NCI-H2107 treated with DMSO at 0.1 percent for 48 hours (cell line): Measurements from ENCODE around the gene TAF4B.
"Not testable (repeated sequence)": the region's sequence is repeated elsewhere in the genome, so short reads cannot be mapped to it uniquely, and the experiment has no call there.

Experiments
- DNase-seq: peaks from one replicate; lab custom pipeline; 2025; ENCODE audit not compliant: unreplicated experiment; lab: John Stamatoyannopoulos, UW

TAF4B gene

DNA sequence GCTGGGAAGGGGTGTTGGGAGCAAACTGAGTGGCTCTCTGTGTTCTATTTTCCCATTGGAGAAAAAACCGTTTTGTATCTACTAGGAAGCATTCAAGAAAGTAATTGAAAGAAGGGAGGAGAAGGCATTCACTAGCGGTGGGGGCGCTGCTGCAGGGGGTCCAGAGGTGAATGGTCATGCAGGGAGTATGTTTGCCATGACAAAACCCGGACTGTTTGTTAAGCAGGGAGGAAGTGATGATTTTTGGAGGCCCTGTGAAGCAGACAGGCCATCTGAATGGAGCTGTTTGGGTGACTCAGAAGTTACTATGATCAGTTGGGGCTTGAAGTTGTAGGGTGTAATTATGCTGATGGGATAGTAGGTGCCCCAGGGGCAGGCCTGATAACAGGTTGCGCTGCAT is 7.0 kb downstream of the TAF4B start:
- DNase-seq = no peak

DNA sequence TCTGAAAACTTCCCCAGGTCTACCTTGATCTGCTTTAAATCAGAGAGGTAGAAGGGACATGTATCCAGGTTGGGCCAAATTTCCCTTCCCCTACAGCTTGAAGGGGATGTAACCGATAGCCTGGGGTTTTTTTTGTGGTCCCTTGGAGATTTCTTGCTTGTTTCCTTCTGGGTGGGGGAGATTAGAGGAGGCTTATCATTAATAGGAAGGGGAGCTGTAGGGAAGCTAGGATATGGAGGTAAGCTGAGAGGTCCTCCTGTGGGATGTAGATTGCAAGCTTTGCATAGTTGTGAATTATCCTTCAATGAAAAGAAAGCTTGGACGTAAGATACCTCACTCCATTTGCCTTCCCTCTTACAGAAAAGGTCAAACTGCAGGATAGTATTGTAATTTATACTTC is 11.1 kb downstream of the TAF4B start:
- DNase-seq = not testable (repeated sequence)

DNA sequence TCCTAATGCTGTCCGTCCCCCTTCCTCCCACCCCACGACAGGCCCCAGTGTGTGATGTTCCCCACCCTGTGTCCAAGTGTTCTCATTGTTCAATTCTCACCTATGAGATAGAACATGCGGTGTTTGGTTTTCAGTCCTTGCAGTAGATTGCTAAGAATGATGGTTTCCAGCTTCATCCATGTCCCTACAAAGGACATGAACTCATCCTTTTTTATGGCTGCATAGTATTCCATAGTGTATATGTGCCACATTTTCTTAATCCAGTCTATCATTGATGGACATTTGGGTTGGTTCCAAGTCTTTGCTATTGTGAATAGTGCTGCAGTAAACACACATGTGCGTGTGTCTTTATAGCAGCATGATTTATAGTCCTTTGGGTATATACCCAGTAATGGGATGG is 12.5 kb downstream of the TAF4B start:
- DNase-seq = not testable (repeated sequence)

DNA sequence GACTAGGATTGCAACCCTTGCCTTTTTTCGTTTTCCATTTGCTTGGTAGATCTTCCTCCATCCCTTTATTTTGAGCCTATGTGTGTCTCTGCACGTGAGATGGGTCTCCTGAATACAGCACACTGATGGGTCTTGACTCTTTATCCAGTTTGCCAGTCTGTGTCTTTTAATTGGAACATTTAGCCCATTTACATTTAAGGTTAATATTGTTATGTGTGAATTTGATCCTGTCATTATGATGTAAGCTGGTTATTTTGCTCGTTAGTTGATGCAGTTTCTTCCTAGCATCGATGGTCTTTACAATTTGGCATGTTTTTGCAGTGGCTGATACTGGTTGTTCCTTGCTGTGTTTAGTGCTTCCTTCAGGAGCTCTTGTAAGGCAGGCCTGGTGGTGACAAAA is 16.1 kb downstream of the TAF4B start:
- not testable (repeated sequence) for DNase-seq

DNA sequence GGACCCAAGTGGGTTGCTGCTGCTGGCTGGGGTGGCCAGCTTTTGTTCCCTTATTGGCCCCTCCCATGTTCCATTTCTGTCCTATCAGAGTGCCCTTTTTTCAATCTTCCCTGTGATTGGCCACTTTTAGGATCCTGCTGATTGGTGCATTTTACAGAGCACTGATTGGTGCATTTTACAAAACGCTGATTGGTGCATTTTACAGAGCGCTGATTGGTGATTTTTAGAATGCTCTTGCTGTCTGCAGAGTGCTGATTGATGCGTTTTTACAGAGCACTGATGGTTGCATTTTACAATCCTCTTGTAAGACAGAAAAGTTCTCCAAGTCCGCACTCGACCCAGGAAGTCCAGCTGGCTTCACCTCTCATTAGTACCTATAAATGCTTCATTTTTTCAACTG is 19.2 kb downstream of the TAF4B start:
- not testable (repeated sequence) for DNase-seq

DNA sequence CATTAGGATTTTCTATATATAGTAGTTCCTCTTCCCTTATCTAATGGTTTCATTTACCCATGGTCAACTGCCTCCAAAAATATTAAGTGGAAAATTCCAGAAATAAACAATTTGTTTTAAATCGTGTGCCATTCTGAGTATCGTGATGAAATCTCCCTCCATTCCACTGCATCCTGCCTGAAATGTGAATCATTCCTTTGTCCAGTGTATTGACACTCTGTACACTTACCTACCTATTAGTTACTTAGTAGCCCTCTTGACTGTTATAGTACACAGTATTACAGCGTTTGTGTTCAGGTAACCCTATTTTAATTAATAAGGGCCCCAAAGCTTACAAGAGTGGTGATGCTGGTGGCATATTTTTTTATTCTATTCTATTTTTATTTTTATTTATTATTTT is 26.2 kb downstream of the TAF4B start:
- DNase-seq = no peak

DNA sequence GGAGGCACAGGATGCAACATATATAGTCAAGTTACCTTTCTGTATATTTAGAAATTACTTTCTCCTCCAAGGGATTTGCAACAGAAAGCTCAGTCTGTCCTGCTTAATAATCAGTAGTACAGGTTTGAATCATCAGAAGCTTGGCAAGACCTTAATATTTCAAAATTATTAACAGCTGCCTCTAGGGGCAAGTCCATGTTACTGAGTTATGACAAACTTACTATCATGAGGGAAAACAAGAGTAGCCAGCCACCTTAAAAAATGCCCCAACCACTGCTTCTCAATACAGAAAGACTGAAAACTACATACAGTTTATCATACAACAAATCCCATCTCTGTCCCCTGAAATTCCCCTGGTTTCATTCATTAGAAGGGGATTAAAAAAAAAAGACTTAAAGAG is 28.6 kb downstream of the TAF4B start:
- DNase-seq = not testable (repeated sequence)

DNA sequence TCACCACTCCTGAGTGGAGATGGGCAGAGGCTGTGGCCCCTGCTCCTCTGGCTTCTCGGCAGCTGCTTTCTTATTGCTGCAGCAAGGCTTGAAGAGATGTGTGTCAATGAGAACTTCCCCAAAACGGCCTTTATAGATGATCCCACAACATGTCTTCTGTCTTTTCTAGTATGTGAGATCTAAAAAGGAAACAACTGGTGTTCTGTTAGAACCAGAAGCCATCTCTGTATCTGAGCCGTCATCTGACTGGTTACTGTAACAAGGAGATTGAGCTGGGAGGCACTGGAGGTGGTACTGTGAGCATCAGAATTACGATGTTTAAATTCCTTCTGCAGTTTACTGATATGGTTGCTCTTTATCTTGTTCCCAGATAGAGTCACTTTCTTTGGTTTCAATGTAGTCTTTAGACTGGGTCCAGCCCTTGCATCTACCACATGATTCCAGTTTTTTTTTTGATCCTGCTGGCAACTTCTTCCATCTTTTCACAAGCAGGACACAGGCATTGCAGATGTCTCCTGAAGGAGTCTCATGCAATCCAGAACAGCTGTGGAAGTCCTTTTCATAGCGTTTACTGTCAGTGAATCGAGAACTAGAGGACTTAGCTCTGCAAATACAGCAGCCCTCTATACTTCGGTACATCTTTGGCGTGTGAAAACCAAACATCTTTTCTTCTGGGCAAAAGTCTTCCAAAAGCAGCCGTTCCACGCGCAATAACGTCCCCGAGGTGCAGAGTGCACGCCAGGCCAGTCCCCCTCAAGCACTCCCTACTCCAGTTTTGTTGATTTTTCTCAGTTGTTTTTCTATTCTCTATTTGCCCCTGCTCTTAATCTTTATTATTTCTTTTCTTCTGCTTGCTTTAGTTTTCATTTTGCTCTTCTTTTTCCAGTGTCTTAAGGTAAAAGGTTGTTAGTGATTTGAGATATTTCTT is 29.7 kb downstream of the TAF4B start:
- no peak for DNase-seq

DNA sequence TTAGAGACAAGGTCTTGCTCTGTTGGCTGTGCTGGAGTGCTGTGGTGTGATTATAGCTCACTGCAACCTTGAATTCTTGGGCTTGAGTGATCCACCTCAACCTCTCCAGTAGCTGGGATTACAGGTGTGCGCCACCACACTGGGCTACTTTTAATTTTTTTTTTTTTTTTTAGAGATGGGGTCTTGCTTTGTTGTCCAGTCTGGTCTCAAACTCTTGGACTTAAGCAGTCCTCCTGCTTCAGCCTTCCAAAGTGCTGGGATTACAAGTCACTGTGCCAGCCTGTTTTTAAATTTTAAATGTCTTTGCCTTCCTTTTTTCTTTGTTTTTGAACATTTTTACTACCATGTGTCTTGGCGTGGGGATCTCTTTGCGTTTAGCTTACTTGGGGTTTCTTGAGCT is 32.5 kb downstream of the TAF4B start:
- no peak for DNase-seq

DNA sequence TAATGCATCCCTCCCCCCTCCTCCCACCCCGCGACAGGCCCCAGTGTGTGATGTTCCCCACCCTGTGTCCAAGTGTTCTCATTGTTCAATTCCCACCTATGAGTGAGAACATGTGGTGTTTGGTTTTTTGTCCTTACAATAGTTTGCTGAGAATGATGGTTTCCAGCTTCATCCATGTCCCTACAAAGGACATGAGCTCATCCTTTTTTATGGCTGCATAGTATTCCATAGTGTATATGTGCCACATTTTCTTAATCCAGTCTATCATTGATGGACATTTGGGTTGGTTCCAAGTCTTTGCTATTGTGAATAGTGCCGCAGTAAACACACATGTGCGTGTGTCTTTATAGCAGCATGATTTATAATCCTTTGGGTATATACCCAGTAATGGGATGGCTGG is 33.2 kb downstream of the TAF4B start:
- not testable (repeated sequence) for DNase-seq

DNA sequence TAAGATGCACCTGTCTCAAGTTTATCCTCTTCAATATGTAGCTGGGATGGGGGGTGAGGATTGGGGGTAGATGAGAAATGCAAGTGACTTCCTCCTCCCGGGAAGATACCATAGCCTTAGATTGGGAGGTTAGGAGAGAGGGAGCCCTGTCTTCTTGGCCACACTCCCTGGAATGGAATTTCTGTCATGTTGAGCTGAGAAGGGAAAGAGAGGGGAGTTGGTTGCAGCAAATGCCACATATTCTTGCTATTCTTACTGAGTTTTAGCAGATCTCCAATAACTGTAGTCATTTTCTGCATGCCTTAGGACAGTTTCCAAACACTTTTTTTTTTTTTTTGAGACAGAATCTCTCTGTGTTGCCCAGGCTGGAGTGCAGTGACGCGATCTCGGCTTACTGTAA is 35.9 kb downstream of the TAF4B start:
- no peak for DNase-seq

DNA sequence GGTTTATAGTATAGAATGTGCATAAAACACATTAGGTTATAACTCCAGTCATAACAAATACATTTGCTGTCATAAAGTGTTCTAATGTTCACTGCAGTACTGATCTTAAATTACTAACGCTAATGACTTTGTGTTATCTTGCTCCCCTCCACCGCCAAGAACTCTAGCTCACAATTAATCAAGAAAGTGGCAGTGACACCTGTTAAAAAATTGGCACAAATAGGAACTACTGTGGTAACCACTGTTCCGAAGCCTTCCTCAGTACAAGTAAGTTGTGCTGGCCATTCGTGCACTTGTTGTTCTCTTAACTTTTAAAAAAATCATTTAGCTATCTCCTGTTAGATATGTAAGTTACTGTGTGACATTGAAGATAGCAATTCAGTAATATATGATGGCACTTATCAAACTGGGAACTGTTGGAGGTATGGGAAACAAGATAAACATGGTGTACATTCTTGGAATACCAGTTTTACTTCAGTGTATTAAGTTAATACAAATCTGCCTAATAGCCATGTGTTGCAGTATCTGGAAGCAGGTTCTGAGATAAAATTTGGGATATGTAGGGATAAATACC is 41.2 kb downstream of the TAF4B start:
- no peak for DNase-seq

DNA sequence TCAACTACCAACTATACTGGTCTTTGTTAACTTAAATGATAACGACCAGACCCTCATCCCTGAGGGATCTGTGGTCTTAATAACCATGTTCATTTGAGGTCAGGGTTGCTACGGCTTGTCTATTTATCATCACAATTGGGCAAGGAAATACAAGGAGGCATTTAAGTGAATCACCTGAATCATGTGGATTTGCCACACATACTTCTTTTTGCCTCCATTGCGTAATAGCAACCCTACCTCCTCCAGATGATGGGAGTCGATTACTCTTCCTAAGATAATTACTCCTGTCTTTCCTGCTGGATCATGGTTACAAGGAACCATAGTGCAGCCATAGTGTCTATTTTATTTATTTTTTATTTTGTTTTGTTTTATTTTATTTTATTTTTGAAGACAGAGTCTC is 42.2 kb downstream of the TAF4B start:
- no peak for DNase-seq

DNA sequence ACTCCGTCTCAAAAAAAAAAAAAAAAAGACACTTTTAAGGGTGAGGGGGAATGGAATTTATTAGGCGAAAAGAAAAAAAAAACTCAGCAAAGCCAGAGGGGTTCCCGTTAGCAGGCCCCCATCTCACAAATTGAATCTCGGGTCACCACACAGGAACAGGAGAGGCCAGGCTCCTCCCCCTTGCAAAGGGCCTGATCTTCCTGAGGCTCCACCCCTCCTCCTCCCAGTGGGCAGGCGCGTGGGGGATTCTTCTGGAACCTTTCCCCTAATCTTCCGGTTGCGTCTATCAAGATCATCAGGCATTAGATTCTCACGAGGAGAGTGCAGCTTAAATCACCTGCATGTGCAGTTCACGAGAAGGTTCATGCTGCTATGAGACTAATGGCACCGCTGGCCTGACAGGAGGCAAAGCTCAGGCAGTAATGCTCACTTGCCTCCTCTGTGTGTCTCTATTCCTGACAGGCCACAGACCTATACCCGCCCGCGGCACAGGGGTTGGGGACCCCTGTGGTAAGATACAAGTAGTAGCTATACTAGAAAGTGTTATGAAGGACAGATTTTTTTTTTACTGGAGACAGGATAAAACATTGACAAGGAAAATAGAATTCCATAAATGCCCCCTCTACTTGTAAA is 45.8 kb downstream of the TAF4B start:
- no peak for DNase-seq

DNA sequence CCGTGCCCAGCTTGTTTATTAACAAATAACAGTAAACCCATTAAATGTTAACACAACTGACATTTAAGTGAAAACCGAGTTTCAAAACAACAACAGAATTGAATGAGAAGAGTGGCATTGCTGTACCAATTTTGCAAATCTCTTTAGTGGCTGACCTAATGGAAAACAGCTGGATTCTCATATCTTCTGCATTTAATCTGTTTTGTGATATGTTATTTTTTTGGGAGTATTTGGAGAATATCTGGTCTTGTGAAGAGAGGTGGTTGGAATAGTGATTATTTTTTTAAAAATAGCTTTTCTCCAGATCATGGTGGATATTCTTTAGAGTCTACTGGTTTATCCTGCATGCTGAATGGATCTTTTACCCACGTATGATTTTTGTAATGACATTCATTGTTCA is 51.1 kb downstream of the TAF4B start:
- DNase-seq = no peak

DNA sequence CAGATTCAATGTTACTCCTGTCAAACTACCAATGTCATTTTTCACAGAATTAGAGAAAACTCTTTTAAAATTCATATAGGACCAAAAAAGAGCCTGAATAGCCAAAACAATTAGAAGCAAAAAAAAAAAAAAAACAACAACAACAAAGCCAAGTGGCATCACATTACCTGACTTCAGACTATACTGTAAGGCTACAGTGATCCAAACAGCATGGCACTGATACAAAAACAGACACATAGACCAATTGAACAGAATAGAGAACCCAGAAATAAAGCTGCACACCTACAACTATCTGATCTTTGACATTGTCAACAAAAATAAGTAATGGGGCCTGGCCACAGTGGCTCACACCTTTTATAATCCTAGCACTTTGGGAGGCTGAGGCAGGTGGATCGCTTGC is 53.2 kb downstream of the TAF4B start:
- DNase-seq = no peak

DNA sequence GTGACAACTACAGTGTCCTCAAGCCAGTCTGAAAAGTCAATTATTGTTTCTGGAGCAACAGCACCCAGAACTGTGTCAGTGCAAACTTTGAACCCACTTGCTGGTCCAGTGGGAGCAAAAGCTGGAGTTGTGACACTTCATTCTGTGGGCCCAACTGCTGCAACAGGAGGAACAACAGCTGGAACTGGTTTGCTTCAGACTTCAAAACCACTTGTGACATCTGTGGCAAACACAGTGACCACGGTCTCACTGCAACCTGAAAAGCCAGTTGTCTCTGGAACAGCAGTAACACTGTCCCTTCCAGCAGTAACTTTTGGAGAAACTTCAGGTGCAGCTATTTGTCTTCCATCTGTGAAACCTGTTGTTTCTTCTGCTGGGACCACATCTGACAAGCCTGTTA is 59.8 kb downstream of the TAF4B start:
- no peak for DNase-seq

DNA sequence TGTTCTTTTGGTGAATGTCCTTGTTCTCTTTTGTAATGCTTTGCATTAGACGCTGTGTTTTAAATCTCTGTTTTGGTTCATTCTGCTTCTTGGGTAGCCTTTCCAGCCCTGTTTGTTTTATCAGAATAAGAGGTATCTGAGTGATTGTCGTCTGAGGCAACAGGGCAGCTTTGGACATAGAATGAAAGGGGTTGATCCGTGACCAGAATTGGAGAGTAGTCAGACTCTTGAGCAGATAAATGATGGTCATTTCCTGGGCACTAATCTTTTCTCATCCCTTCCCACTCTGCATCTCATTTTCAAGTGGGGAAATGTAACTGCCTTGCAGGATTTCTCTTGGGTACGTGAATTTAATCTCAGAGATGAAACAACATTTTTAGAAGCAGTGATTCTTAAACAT is 61.4 kb downstream of the TAF4B start:
- no peak for DNase-seq

DNA sequence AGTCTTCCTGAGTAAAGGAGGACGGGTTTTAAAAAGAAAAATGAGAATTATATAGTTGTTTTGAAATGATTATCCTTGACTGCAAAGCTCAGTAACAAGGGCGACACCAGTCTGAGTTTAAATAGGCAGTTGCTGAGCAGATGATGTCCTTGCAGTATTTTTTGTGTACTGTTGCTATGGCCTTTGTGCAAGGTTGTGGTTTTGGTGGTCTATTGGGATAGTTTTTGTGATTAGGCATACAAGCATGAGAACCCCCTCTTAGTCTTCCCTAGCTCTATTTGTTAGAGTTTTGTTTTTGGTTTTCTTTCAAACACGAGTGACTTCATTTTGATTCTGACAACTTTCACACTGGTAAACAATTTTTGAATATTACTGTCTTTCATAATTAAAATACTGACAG is 64.1 kb downstream of the TAF4B start:
- no peak for DNase-seq

DNA sequence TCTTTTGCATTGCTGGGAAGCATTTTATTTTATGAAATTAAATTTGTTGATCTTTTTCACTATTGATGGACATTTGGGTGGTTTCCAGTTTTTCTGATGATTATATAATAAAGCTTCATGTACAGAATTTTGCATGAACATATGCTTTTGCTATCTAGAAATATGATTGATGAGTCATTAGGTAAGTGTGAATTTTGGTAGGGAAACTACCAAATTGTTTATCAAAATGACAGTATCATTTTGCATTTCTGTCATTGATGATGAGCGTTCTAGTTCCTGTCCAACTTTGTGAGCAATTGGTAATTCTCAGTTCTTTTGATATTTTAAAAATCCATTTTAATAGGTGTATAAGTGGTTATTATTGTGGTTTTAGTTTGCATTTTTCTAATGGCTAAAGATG is 67.7 kb downstream of the TAF4B start:
- no peak for DNase-seq

DNA sequence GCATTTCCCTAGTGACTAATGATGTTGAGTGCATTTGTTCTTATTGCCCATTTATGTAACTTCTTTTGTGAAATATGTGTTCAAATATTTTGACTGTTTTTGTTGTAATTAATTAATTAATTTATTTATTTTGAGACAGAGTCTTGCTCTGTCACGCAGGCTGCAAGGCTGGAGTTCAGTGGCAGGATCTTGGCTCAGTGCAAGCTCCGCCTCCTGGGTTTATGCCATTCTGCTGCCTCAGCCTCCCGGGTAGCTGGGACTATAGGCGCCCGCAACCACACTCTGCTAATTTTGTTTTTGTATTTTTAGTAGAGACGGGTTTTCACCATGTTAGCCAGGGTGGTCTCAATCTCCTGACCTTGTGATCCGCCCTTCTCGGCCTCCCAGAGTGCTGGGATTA is 71.9 kb downstream of the TAF4B start:
- no peak for DNase-seq

DNA sequence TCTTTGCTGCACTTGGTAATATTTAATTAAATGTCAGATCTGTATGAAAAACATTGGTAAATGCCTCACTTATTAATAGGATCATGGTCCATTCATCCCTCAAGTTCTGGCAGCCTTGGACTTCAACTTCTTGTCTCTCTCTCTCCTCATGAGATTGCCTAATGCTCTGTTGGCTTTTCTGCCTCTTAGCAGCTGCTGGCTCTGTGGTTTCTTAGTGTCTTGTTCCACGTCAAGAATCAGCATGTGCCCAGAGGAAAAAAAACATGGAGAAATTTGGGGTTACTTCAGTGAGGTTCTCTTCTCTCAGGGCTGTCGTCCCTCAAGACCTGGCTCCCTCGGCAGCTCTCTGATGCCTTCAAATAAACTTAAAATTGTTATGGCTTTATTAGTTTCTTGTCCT is 75.4 kb downstream of the TAF4B start:
- no peak for DNase-seq
